Panc1 (cell line): Measurements from ENCODE around the gene TCEA3. TPM values are rescaled to one million over a fixed set of nuclear protein-coding genes. Genes with fewer than 3 reads are reported as not detected.

Source experiments
- ATAC-seq: fragments of 200-7000 bp; cut with Tn5 transposase; 2 replicates; pipeline ENCODE4 v1.9.1; 2020; ENCODE audit warnings: mild to moderate bottlenecking, moderate library complexity
- BruUV-seq: library from RNA; stranded (reverse); fragments of 400-500 nt; replicated peaks from 2 replicates; lab custom pipeline; 2021; lab: Mats Ljungman, UMichigan
- CTCF ChIA-PET: fragments of 300-600 bp; sonication (Branson Sonifier 250); formaldehyde crosslinking; loops from one replicate; lab custom pipeline; 2022; ENCODE audit warnings: antibody characterized with exemption; lab: Charles Lee
- POLR2A ChIA-PET: fragments of 300-600 bp; sonication (Branson Sonifier 250); formaldehyde crosslinking; loops from one replicate; lab custom pipeline; 2022; ENCODE audit warnings: antibody characterized with exemption; lab: Charles Lee
- DNase-seq: peaks from one replicate; pipeline ENCODE4 v3.0.0-alpha.2; 2010; ENCODE audit warnings: low read depth, low spot score
- H3K27ac ChIP-seq: 2 replicates; pipeline ENCODE4 v1.5.1; 2011; ENCODE audit warnings: mild to moderate bottlenecking, low read length, inconsistent platforms
- H3K27me3 ChIP-seq: fragments of 200-500 bp; sonication (Bioruptor generic); 2 replicates; pipeline ENCODE4 v1.6.0; 2014; ENCODE audit warnings: low read length, inconsistent platforms; ENCODE audit not compliant: control insufficient read depth, insufficient read depth
- H3K36me3 ChIP-seq: fragments of 200-500 bp; sonication (Bioruptor generic); 2 replicates; pipeline ENCODE4 v1.5.1; 2014; ENCODE audit warnings: inconsistent platforms, mild to moderate bottlenecking, low read length, moderate library complexity; ENCODE audit not compliant: control insufficient read depth, insufficient read depth
- H3K4me1 ChIP-seq: 2 replicates; pipeline ENCODE4 v1.5.1; 2011; ENCODE audit warnings: inconsistent platforms, mild to moderate bottlenecking, low read length, moderate library complexity; ENCODE audit not compliant: control insufficient read depth, insufficient read depth
- H3K4me3 ChIP-seq, 2 experiments: 2 replicates each; pipeline ENCODE4 v1.5.1; 2011 to 2012; ENCODE audit warnings: low read depth in 2 of 2, low read length in 2 of 2, mild to moderate bottlenecking in 2 of 2, inconsistent platforms in 1 of 2, moderate library complexity in 1 of 2
- H3K9me3 ChIP-seq: fragments of 200-500 bp; sonication (Bioruptor generic); 2 replicates; pipeline ENCODE4 v1.5.1; 2014; ENCODE audit warnings: low read depth, mild to moderate bottlenecking, inconsistent platforms, low read length, moderate library complexity; ENCODE audit not compliant: control insufficient read depth, insufficient read depth
- CTCF ChIP-seq: fragments of 450-650 bp; IDR thresholded peaks from 2 replicates; pipeline ENCODE4 v1.5.1; 2017; ENCODE audit warnings: mild to moderate bottlenecking
- POLR2AphosphoS5 ChIP-seq: IDR thresholded peaks from 2 replicates; pipeline ENCODE4 v1.6.1; 2012; ENCODE audit warnings: mild to moderate bottlenecking, low read depth, low read length, moderate library complexity
- SIN3A ChIP-seq: IDR thresholded peaks from 2 replicates; pipeline ENCODE4 v1.6.1; 2012; ENCODE audit warnings: low read depth, mild to moderate bottlenecking, low read length, moderate library complexity, borderline replicate concordance; ENCODE audit not compliant: insufficient read depth
- TCF7L2 ChIP-seq: IDR thresholded peaks from 2 replicates; pipeline ENCODE4 v1.6.1; 2011; ENCODE audit warnings: mild to moderate bottlenecking, low read depth, low read length, inconsistent platforms
- in situ Hi-C: cut with HindIII; loops from 2 replicates; pipeline ENCODE4 v1.10.0; 2016; ENCODE audit warnings: low sequenced_read_pairs, low pct_unique_long_range_greater_than_20kb
- intact Hi-C: fragments of 100-400 bp; cut with micrococcal nuclease; formaldehyde crosslinking; loops from one replicate; pipeline ENCODE4 v1.10.0; 2022; ENCODE audit not compliant: unreplicated experiment
- total RNA-seq: library from RNA; stranded (reverse); gene quantifications from one replicate; pipeline ENCODE4 v1.2.1, GENCODE V29; 2021; ENCODE audit not compliant: unreplicated experiment
- TF ChIP-seq, protein P1 (sequence below), 2 experiments: IDR thresholded peaks; 2 replicates each; pipeline ENCODE4 v1.6.1; 2011 to 2012; ENCODE audit warnings: low read depth in 2 of 2, control low read depth in 1 of 2, low read length in 1 of 2, mild to moderate bottlenecking in 1 of 2, moderate library complexity in 1 of 2; ENCODE audit not compliant: insufficient read depth in 1 of 2

The TCEA3 gene
- total RNA-seq, 1 experiment from 2014 or later = 8.3 TPM

- ChIA-PET POLR2A (no interaction called here), CTCF (no interaction called here)
- Histone ChIP-seq H3K4me1 (no peaks in the 10 kb centered on the region), H3K27me3 (no peaks in the 10 kb centered on the region), H3K27ac (no peak overlapping the region), H3K4me3 (no peak overlapping the region), H3K36me3 (no peaks in the 10 kb centered on the region), H3K9me3 (no peaks in the 10 kb centered on the region)
- ATAC-seq (no peak), DNase-seq (no peak)
- in situ Hi-C loops = no loop called here
- TF ChIP-seq, protein P1, sequence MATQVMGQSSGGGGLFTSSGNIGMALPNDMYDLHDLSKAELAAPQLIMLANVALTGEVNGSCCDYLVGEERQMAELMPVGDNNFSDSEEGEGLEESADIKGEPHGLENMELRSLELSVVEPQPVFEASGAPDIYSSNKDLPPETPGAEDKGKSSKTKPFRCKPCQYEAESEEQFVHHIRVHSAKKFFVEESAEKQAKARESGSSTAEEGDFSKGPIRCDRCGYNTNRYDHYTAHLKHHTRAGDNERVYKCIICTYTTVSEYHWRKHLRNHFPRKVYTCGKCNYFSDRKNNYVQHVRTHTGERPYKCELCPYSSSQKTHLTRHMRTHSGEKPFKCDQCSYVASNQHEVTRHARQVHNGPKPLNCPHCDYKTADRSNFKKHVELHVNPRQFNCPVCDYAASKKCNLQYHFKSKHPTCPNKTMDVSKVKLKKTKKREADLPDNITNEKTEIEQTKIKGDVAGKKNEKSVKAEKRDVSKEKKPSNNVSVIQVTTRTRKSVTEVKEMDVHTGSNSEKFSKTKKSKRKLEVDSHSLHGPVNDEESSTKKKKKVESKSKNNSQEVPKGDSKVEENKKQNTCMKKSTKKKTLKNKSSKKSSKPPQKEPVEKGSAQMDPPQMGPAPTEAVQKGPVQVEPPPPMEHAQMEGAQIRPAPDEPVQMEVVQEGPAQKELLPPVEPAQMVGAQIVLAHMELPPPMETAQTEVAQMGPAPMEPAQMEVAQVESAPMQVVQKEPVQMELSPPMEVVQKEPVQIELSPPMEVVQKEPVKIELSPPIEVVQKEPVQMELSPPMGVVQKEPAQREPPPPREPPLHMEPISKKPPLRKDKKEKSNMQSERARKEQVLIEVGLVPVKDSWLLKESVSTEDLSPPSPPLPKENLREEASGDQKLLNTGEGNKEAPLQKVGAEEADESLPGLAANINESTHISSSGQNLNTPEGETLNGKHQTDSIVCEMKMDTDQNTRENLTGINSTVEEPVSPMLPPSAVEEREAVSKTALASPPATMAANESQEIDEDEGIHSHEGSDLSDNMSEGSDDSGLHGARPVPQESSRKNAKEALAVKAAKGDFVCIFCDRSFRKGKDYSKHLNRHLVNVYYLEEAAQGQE (IDR thresholded peaks at IDR 0.05; ENCODE audit: insufficient read depth in 1 of 2, low read depth in 2 of 2, low read length in 1 of 2) = no peak
- TF ChIP-seq POLR2AphosphoS5 (no peak), SIN3A (no peak), TCF7L2 (no peak), CTCF (no peak)
- intact Hi-C loops = no loop called here
- BruUV-seq = no TSS peak
Measured at GRCh38 chr1:23461050-23461449, 36.5 kb upstream of the TCEA3 start.

GRCh38 chr1:23460519-23460918 is 36.0 kb upstream of the TCEA3 start:
- Histone ChIP-seq H3K4me1 (no peaks in the 10 kb centered on the region), H3K27ac (no peak overlapping the region), H3K4me3 (no peak overlapping the region), H3K27me3 (no peaks in the 10 kb centered on the region), H3K9me3 (no peaks in the 10 kb centered on the region), H3K36me3 (no peaks in the 10 kb centered on the region)
- intact Hi-C loops (no loop called here), in situ Hi-C loops (no loop called here)
- no peak for TF ChIP-seq SIN3A
- TF ChIP-seq, protein P1 (IDR thresholded peaks at IDR 0.05; ENCODE audit: insufficient read depth in 1 of 2, low read depth in 2 of 2, low read length in 1 of 2) = no peak
- no peak for TF ChIP-seq CTCF
- TF ChIP-seq TCF7L2 = no peak
- no peak for TF ChIP-seq POLR2AphosphoS5
- no TSS peak for BruUV-seq
- ATAC-seq = no peak
- POLR2A ChIA-PET = interaction anchor here (0.6 kb wide), 1 partner anchor 197 kb away, joined by 4 read pairs; no protein-coding TSS in a partner anchor
- DNase-seq = no peak
- CTCF ChIA-PET = interaction anchor here (0.5 kb wide), 1 partner anchor 533 kb away, joined by 7 read pairs; no protein-coding TSS in a partner anchor
